Activated naive CD8-positive, alpha-beta T cell treated with anti-CD3 and anti-CD28 coated beads, Interleukin-2, amount 50 U/mL, for 24 hours (primary cell): ENCODE measurements around the gene NPM1.
A peak's percentile ranks its signal among the peaks of the same experiment; 100 is the strongest.
"Not testable (repeated sequence)": the region's sequence is repeated elsewhere in the genome, so short reads cannot be mapped to it uniquely, and the experiment has no call there.

Source experiments
- ATAC-seq: fragments of 150-1000 bp; cut with Tn5 transposase; one replicate; pipeline ENCODE4 v1.10.0; 2021
- DNase-seq: peaks from one replicate; pipeline ENCODE4 v3.0.0; 2021
- H3K27ac Mint-ChIP-seq: one replicate; pipeline ENCODE4 v1.8.0; 2021; ENCODE audit warnings: mild to moderate bottlenecking, mixed read lengths
- H3K27me3 Mint-ChIP-seq: one replicate; pipeline ENCODE4 v1.8.0; 2021; ENCODE audit warnings: mixed read lengths
- H3K36me3 Mint-ChIP-seq: one replicate; pipeline ENCODE4 v1.8.0; 2021; ENCODE audit warnings: low read depth, mixed read lengths
- H3K4me1 Mint-ChIP-seq: one replicate; pipeline ENCODE4 v1.8.0; 2021; ENCODE audit warnings: mixed read lengths
- H3K4me3 Mint-ChIP-seq: one replicate; pipeline ENCODE4 v1.8.0; 2021; ENCODE audit warnings: mild to moderate bottlenecking, moderate library complexity, mixed read lengths
- H3K9me3 Mint-ChIP-seq: one replicate; pipeline ENCODE4 v1.8.0; 2021; ENCODE audit warnings: mixed read lengths

The NPM1 gene, protein sequence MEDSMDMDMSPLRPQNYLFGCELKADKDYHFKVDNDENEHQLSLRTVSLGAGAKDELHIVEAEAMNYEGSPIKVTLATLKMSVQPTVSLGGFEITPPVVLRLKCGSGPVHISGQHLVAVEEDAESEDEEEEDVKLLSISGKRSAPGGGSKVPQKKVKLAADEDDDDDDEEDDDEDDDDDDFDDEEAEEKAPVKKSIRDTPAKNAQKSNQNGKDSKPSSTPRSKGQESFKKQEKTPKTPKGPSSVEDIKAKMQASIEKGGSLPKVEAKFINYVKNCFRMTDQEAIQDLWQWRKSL

DNA sequence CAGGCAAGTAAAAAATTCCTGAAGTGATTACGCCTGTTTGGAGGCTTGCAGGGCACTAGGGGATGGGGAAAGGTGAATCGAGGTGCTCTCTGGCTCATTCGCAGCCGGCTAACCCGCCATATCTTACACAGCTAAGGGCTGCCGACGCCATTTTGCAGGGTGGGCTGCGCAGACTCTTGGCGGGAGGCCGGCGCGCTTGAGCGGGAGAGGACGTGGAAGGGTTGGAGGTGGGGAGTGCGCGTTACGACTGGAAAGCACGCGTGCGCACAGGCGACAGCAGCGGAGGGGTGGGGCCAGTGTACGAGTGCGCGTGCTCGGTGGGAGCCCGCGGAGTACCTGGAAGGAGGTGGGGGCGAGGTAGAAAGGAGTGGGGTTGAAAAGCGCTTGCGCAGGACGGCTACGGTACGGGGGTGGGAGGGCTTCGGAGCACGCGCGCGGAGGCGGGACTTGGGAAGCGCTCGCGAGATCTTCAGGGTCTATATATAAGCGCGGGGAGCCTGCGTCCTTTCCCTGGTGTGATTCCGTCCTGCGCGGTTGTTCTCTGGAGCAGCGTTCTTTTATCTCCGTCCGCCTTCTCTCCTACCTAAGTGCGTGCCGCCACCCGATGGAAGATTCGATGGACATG is at the start of gene NPM1:
Gene NPM1 (plus strand): TSS at position 505 of the 625 bp plus-strand sequence. CDS start 100 bp downstream, at position 605.
- peak; percentile 97 for DNase-seq
- Mint-ChIP-seq H3K27ac (peak within 1 kb of the TSS; percentile 100), H3K4me3 (peak within 1 kb of the TSS; percentile 98), H3K27me3 (peaks cover 11% of the 10 kb centered on the region), H3K36me3 (peaks cover 51% of the 10 kb centered on the region), H3K9me3 (no peaks in the 10 kb centered on the region), H3K4me1 (peaks cover 63% of the 10 kb centered on the region)
- ATAC-seq: peak; percentile 78

DNA sequence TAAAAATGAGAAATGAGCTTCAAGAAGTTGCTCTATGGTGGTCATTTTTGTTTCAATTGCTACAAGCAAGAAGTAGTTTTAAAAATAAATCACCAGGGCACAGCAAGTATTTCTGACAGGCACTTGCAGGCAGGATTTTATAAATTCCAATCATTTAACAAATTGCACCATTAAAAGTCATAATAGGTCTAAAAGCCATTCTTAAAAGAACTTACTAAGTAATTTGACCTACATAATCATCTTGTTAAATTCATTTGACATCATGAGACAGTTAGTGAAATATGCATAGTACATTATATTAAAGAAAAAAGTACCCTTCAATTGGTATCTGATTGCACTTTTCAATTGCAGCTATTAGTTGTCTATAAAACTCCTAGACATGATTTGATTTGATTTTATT is 47.6 kb upstream of the NPM1 start:
- DNase-seq: no peak
- Mint-ChIP-seq H3K9me3 (no peaks in the 10 kb centered on the region), H3K36me3 (no peaks in the 10 kb centered on the region), H3K4me3 (no peak overlapping the region), H3K4me1 (peaks cover 3% of the 10 kb centered on the region), H3K27ac (no peak overlapping the region), H3K27me3 (peaks cover 29% of the 10 kb centered on the region)
- no peak for ATAC-seq

DNA sequence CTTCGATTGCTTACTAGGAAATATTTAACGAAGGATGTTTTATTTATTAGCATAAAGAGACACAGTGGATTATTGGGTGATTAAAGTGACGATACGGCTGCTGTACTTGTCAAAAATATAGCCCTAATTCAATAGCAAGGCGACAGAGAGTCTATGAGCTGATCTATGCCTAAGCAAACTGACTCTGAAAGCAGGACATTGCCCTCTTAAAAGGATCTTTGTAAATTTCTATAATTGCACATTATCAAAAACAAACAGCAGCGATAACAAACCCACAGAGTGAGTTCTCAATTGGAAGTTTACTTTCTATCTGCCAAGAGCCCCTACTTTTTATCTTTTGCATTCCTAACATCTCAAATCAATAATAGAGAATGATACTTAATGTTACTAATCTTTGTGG is 47.2 kb upstream of the NPM1 start:
- H3K4me1 Mint-ChIP-seq: peaks cover 3% of the 10 kb centered on the region
- DNase-seq: no peak
- no peak overlapping the region for H3K27ac Mint-ChIP-seq
- no peak for ATAC-seq
- H3K36me3 Mint-ChIP-seq: no peaks in the 10 kb centered on the region
- no peaks in the 10 kb centered on the region for H3K9me3 Mint-ChIP-seq
- peaks cover 27% of the 10 kb centered on the region for H3K27me3 Mint-ChIP-seq
- no peak overlapping the region for H3K4me3 Mint-ChIP-seq

DNA sequence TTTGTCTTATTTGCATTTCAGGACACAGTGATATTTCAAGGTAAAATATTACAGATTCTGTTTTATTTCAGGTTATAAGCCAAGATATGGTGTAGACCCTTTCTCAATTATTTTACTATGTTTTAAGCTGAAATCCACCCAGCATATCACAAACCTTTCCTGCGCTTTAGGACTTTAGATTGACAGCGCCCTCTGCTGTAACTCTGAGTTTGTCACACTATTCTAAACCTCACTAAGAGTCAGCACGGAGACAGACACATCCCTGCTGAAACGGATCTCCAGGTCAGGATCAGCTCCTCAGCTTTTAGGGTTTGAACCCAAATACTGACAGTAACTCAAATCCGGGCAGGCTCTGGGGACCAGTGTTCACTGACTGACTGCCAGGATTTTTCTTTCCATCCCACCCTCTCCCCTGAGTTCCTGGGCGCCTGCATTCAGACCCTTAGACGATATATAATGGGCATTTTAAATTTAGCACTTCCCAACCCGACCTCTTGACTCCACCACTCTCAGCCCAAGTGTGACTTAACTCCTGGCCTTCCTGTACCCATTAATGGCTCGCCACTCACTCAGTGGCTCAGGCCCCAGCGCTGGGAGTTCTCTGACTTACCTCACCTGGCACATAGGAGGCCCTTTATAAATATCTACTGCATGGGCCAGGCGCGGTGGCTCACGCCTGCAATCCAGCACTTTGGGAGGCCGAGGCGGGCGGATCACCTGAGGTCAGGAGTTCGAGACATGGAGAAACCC is 45.1 kb upstream of the NPM1 start:
- ATAC-seq (peak; percentile 75), DNase-seq (peak; percentile 36)
- H3K9me3 Mint-ChIP-seq: no peaks in the 10 kb centered on the region
- no peaks in the 10 kb centered on the region for H3K4me1 Mint-ChIP-seq
- no peak overlapping the region for H3K4me3 Mint-ChIP-seq
- no peaks in the 10 kb centered on the region for H3K36me3 Mint-ChIP-seq
- peaks cover 8% of the 10 kb centered on the region for H3K27me3 Mint-ChIP-seq
- no peak overlapping the region for H3K27ac Mint-ChIP-seq

GRCh38 chr5:171344936-171345608 is 42.6 kb upstream of the NPM1 start:
- Mint-ChIP-seq H3K27ac (no peak overlapping the region), H3K4me1 (no peaks in the 10 kb centered on the region)
- ATAC-seq: no peak

DNA sequence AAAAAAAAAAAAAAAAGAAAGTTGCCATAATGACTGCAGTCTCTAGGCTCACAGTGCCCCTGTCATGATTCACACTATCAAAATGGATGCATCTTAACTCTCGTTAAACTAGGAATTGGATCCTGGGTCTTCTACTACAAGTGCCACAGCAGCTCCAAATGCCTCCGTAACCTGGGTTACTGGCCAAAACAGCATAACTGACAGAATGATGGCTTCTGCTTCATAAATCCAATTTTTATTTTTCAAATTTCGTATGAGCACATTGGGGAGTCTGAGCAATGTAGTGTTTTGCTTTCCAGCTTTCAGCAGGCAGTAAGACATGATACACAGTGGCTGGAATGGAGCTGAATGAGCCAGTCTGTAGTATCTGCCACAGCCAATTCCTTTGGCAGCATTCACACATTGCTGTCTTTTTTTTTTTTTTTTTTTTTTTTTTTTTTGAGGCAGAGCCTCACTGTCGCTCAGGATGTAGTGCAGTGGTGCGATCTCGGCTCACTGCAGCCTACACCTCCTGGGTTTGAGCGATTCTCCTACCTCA is 36.0 kb upstream of the NPM1 start:
- peaks cover 4% of the 10 kb centered on the region for H3K27me3 Mint-ChIP-seq

More at GRCh38 chr5:171344936-171345608, 42.6 kb upstream of the NPM1 start:
- DNase-seq: no peak
- no peaks in the 10 kb centered on the region for H3K9me3 Mint-ChIP-seq
- peaks cover 1% of the 10 kb centered on the region for H3K27me3 Mint-ChIP-seq
- no peak overlapping the region for H3K4me3 Mint-ChIP-seq
- H3K36me3 Mint-ChIP-seq: no peaks in the 10 kb centered on the region

GRCh38 chr5:171355302-171355724 is 32.3 kb upstream of the NPM1 start:
- Mint-ChIP-seq H3K4me3 (peak overlapping the region; percentile 46), H3K36me3 (no peaks in the 10 kb centered on the region), H3K9me3 (no peaks in the 10 kb centered on the region), H3K27ac (no peak overlapping the region), H3K4me1 (peaks cover 14% of the 10 kb centered on the region), H3K27me3 (peaks cover 4% of the 10 kb centered on the region)
- ATAC-seq (peak; percentile 85), DNase-seq (peak; percentile 42)

More for the DNA sequence above, 36.0 kb upstream of the NPM1 start:
- Mint-ChIP-seq H3K9me3 (no peaks in the 10 kb centered on the region), H3K4me1 (peaks cover 14% of the 10 kb centered on the region), H3K36me3 (no peaks in the 10 kb centered on the region), H3K27ac (no peak overlapping the region), H3K4me3 (no peak overlapping the region)
- no peak for DNase-seq
- no peak for ATAC-seq

- no peaks in the 10 kb centered on the region for H3K27me3 Mint-ChIP-seq
- ATAC-seq (no peak), DNase-seq (no peak)
- H3K27ac Mint-ChIP-seq: no peak overlapping the region
- no peak overlapping the region for H3K4me3 Mint-ChIP-seq
- peaks cover 14% of the 10 kb centered on the region for H3K4me1 Mint-ChIP-seq
- H3K36me3 Mint-ChIP-seq: no peaks in the 10 kb centered on the region
- no peaks in the 10 kb centered on the region for H3K9me3 Mint-ChIP-seq
Measured at GRCh38 chr5:171357843-171358242, 29.8 kb upstream of the NPM1 start.

DNA sequence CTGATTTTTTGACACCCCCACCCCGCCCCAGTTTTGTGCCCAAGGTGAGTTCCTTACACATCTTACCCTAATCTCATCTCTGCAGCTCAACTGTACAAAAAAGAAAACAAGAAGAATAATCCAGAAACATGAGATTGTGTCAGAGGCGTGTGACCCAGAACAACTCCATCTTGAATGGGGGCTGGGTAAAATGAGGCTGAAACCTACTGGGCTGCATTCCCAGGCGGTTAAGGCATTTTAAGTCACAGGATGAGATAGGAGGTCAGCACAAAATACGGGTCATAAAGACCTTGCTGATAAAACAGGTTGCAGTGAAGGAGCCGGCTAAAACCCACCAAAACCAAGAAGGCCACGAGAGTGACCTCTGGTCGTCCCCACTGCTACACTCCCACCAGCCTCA is 26.5 kb upstream of the NPM1 start:
- H3K27ac Mint-ChIP-seq, H3K4me1 Mint-ChIP-seq, H3K36me3 Mint-ChIP-seq, H3K4me3 Mint-ChIP-seq, ATAC-seq, DNase-seq, H3K9me3 Mint-ChIP-seq: not testable (repeated sequence)
- H3K27me3 Mint-ChIP-seq: peaks cover 12% of the 10 kb centered on the region

DNA sequence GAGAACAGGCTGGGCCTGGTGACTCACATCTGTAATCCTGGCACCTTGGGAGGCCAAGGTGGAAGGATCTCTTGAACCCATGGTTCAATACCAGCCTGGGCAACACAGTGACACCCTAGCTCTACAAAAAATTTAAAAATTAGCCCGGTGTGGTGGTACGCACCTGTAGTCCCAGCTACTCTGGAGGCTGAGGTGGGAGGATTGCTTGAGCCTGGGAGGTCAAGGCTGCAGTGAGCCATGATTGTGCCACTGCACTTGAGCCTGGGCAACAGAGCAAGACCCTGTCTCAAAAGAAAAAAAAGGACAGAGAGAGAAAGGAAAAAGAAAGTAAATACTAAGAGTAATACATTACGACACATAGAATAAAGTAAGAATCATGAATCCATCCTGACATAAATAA is 24.4 kb upstream of the NPM1 start:
- not testable (repeated sequence) for H3K9me3 Mint-ChIP-seq, DNase-seq, H3K4me1 Mint-ChIP-seq, H3K27ac Mint-ChIP-seq, ATAC-seq, H3K4me3 Mint-ChIP-seq, H3K36me3 Mint-ChIP-seq
- peaks cover 15% of the 10 kb centered on the region for H3K27me3 Mint-ChIP-seq

- no peak overlapping the region for H3K27ac Mint-ChIP-seq
- no peaks in the 10 kb centered on the region for H3K36me3 Mint-ChIP-seq
- no peaks in the 10 kb centered on the region for H3K9me3 Mint-ChIP-seq
- H3K27me3 Mint-ChIP-seq: peaks cover 15% of the 10 kb centered on the region
- H3K4me1 Mint-ChIP-seq: peaks cover 7% of the 10 kb centered on the region
- DNase-seq: no peak
- no peak for ATAC-seq
- no peak overlapping the region for H3K4me3 Mint-ChIP-seq
Measured at GRCh38 chr5:171363846-171364245, 23.8 kb upstream of the NPM1 start.

DNA sequence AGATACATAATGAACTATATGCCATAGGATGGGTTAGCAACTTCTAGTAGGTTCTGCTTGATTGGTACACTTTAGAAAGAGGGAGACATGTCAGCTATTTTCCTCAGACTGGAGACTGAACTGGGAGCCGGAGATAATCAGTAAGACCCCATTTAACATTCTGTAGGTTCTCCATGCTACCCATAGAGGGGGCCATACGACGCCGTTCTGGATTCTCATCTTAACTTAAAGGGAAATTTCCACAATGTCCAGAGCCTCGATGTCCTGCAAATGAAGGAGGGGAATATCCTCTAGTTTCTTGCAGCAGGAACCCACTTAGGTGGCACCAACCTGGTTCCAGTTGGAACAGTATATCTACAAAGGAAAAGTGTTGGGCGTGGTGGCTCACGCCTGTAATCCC is 22.3 kb upstream of the NPM1 start:
- Mint-ChIP-seq H3K9me3 (no peaks in the 10 kb centered on the region), H3K4me1 (peaks cover 7% of the 10 kb centered on the region), H3K36me3 (no peaks in the 10 kb centered on the region), H3K27me3 (peaks cover 19% of the 10 kb centered on the region), H3K4me3 (no peak overlapping the region), H3K27ac (no peak overlapping the region)
- ATAC-seq (no peak), DNase-seq (no peak)

DNA sequence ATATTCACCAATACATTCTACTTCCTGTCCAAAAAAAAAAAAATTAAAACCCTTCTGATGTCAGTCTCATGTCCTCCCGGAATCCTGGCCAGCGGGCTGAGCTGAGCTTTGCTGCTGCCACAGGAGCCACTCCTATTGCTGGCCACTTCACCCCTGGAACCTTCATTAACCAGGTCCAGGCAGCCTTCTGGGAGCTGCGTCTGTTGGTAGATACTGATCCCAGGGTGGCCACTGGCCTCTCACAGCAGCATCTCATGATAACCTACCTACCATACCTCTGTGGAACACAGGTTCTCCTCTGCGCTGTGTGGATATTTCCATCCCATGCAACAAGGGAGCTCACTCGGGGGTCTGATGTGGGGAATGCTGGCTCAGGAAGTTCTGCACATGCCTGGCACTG is 21.0 kb upstream of the NPM1 start:
- no peaks in the 10 kb centered on the region for H3K9me3 Mint-ChIP-seq
- no peaks in the 10 kb centered on the region for H3K36me3 Mint-ChIP-seq
- DNase-seq: no peak
- no peak overlapping the region for H3K4me3 Mint-ChIP-seq
- peaks cover 7% of the 10 kb centered on the region for H3K4me1 Mint-ChIP-seq
- ATAC-seq: no peak
- H3K27ac Mint-ChIP-seq: no peak overlapping the region
- peaks cover 22% of the 10 kb centered on the region for H3K27me3 Mint-ChIP-seq
